K562 (cell line): ENCODE results near the gene CEP78. TPM values are rescaled to one million over a fixed set of nuclear protein-coding genes. Genes with fewer than 3 reads are reported as not detected.

Experiments
- BCL6 ChIP-seq: fragments of 250-450 bp; sonication (Bioruptor Pico); IDR thresholded peaks from 2 replicates; pipeline ENCODE4 v1.4.0; 2020
- CXXC5 ChIP-seq: fragments of 250-450 bp; sonication (Bioruptor Pico); IDR thresholded peaks from 2 replicates; pipeline ENCODE4 v1.8.0; 2022; ENCODE audit warnings: inconsistent platforms, mild to moderate bottlenecking, moderate library complexity
- JUND ChIP-seq, 2 experiments: IDR thresholded peaks; 2 replicates in 1 of 2; 3 replicates in 1 of 2; pipeline ENCODE4 v1.6.1; 2011; ENCODE audit warnings: borderline replicate concordance in 2 of 2, low read depth in 2 of 2, low read length in 2 of 2, improper control_type of control experiment in 1 of 2, missing biosample characterization in 1 of 2, missing genetic modification characterization in 1 of 2, missing genetic modification reagents in 1 of 2
- KDM5B ChIP-seq: fragments of 200-600 bp; sonication (generic); IDR thresholded peaks from 2 replicates; pipeline ENCODE4 v1.6.1; 2012; ENCODE audit warnings: low read depth, mild to moderate bottlenecking, moderate library complexity, low read length, control low read depth, inconsistent platforms; ENCODE audit not compliant: insufficient replicate concordance
- KLF13 ChIP-seq: fragments of 450-650 bp; IDR thresholded peaks from 2 replicates; pipeline ENCODE4 v1.6.1; 2016; ENCODE audit warnings: missing genetic modification characterization, low read depth, mild to moderate bottlenecking, missing compliant biosample characterization, moderate library complexity, borderline replicate concordance
- L3MBTL2 ChIP-seq: fragments of 450-650 bp; IDR thresholded peaks from 2 replicates; pipeline ENCODE4 v1.6.1; 2016; ENCODE audit warnings: mild to moderate bottlenecking, moderate library complexity
- MAFK ChIP-seq: IDR thresholded peaks from 2 replicates; pipeline ENCODE4 v1.6.1; 2011; ENCODE audit warnings: low read length, improper control_type of control experiment
- MAZ ChIP-seq, 2 experiments: fragments of 450-650 bp in 1 of 2; sonication (generic) in 1 of 2; formaldehyde crosslinking; IDR thresholded peaks in 1 of 2; conservative IDR thresholded peaks in 1 of 2; 2 replicates each; pipeline versions ENCODE4 v1.4.0 to v1.5.0; 2020; ENCODE audit warnings: mild to moderate bottlenecking in 1 of 2, missing genetic modification reagents in 1 of 2
- NFYB ChIP-seq: IDR thresholded peaks from 2 replicates; pipeline ENCODE4 v1.6.1; 2011; ENCODE audit warnings: mild to moderate bottlenecking, moderate library complexity; ENCODE audit not compliant: insufficient read length; ENCODE audit errors: extremely low read depth
- POLR2B ChIP-seq: fragments of 450-650 bp; IDR thresholded peaks from 2 replicates; pipeline ENCODE4 v1.6.1; 2018; ENCODE audit warnings: low read depth; ENCODE audit not compliant: partially characterized antibody
- TAF1 ChIP-seq: IDR thresholded peaks from 2 replicates; pipeline ENCODE4 v1.6.1; 2011; ENCODE audit warnings: mild to moderate bottlenecking, low read length, moderate library complexity; ENCODE audit not compliant: insufficient read depth, control insufficient read depth, severe bottlenecking; ENCODE audit errors: extremely low read depth
- polyA plus RNA-seq, 8 experiments: library from polyadenylated mRNA; depleted of rRNA in 4 of 8; stranded (reverse) in 5 of 8; unstranded in 3 of 8; fragments of >200 nt; fragmentation: Nextera tagmentation in 2 of 8; fragmentation: Illumina TruSeq in 1 of 8; extraction: Ambion mirVana in 2 of 8; extraction: Trizol in 1 of 8; gene quantifications; 2 replicates each; pipeline versions ENCODE4 v1.2.1 to v1.2.3, GENCODE V29; 2011 to 2014; ENCODE audit warnings: inconsistent platforms in 1 of 8, missing spikeins in 1 of 8
- total RNA-seq, 7 experiments: library from RNA; depleted of rRNA in 6 of 7; stranded (reverse); fragments of >200 nt in 6 of 7; fragmentation: Illumina TruSeq in 2 of 7; extraction: Trizol in 2 of 7; gene quantifications; 2 replicates each; pipeline versions ENCODE4 v1.2.1 to v1.2.3, GENCODE V29; 2011 to 2021; ENCODE audit warnings: low replicate concordance in 1 of 7
- TF ChIP-seq, protein P1 (sequence below): fragments of 450-650 bp; formaldehyde crosslinking; IDR thresholded peaks from 2 replicates; pipeline ENCODE4 v1.4.0; 2020; ENCODE audit warnings: mild to moderate bottlenecking, moderate library complexity
- TF ChIP-seq, protein P2 (sequence below): fragments of 450-650 bp; IDR thresholded peaks from 2 replicates; pipeline ENCODE4 v1.6.1; 2018; ENCODE audit not compliant: partially characterized antibody
- TF ChIP-seq, protein P3 (sequence below): sonication (generic); formaldehyde crosslinking; IDR thresholded peaks from 2 replicates; pipeline ENCODE4 v1.9.0; 2022; ENCODE audit warnings: mild to moderate bottlenecking, missing genetic modification reagents
- TF ChIP-seq, protein P4 (sequence below): fragments of 450-650 bp; IDR thresholded peaks from 2 replicates; pipeline ENCODE4 v1.6.1; 2016; ENCODE audit warnings: mild to moderate bottlenecking

CEP78 gene
- total and polyA plus RNA-seq, 9 of the 15 experiments (the other 6 are each of a cell fraction or from before 2014, with no cell fraction given), result 3.5 to 26.0 (median 21.5) TPM

DNA sequence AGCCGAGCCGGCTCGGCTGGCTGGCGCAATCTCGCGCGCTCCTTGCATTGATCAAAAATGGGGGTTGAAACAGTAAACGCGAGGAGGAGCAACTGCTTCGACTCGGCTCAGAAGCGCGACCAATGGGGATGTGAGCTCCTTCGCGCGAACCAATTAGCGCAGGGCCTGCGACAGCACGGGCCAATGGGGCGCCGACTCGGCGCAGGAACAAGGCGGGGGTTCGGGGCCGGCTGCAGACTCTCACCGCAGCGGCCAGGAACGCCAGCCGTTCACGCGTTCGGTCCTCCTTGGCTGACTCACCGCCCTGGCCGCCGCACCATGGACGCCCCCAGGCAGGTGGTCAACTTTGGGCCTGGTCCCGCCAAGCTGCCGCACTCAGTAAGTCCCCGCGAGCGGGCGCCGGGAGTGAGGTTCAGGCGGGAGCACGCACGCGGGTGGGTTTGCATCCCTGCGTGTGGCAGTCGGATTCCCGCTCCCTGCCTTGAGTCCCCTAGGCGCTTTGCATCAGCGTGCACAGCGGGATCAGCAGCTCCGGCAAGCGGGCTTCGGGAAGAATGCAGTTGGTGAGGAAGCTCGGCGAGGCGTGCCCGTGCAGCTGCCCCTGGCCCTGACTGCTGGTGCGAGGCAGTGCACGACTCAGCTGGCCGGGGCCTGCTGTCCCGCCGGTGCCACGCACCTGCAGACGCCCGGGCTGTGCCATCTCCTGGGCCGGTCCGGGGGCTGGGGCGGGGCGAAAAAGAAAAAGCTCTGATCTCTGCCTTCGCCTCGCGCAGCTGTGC, 61.2 kb downstream of the CEP78 start, which contains the start of gene PSAT1 (continued):
- TF ChIP-seq JUND (IDR thresholded peaks at IDR 0.05; ENCODE audit: borderline replicate concordance, low read depth, low read length) (peak; percentile 48; the same call in 1 of the 2 replicates), JUND (tag; IDR thresholded peaks at IDR 0.05; ENCODE audit: borderline replicate concordance, low read depth, low read length) (peak; percentile 21; the same call in 1 of the 3 replicates), MAZ (CRISPR knock-in tag; conservative IDR thresholded peaks at IDR 0.05 in 1 of 2, IDR thresholded peaks at IDR 0.05 in 1 of 2) (peak in 1 of 2 experiments; percentile 62), POLR2B (peak; percentile 67), CXXC5 (CRISPR knock-in tag) (peak; percentile 64), KDM5B (peak; percentile 70), MAFK (no peak), BCL6 (CRISPR knock-in tag) (no peak), L3MBTL2 (peak; percentile 72), KLF13 (no peak), TAF1 (peak; percentile 29), NFYB (peak; percentile 82)
- TF ChIP-seq, protein P1, sequence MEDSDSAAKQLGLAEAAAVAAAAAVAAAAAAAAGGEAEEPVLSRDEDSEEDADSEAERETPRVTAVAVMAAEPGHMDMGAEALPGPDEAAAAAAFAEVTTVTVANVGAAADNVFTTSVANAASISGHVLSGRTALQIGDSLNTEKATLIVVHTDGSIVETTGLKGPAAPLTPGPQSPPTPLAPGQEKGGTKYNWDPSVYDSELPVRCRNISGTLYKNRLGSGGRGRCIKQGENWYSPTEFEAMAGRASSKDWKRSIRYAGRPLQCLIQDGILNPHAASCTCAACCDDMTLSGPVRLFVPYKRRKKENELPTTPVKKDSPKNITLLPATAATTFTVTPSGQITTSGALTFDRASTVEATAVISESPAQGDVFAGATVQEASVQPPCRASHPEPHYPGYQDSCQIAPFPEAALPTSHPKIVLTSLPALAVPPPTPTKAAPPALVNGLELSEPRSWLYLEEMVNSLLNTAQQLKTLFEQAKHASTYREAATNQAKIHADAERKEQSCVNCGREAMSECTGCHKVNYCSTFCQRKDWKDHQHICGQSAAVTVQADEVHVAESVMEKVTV (CRISPR knock-in tag), result 0 out of 2 replicates have a peak, but pooled peaks have one; percentile 17
- TF ChIP-seq, protein P2, sequence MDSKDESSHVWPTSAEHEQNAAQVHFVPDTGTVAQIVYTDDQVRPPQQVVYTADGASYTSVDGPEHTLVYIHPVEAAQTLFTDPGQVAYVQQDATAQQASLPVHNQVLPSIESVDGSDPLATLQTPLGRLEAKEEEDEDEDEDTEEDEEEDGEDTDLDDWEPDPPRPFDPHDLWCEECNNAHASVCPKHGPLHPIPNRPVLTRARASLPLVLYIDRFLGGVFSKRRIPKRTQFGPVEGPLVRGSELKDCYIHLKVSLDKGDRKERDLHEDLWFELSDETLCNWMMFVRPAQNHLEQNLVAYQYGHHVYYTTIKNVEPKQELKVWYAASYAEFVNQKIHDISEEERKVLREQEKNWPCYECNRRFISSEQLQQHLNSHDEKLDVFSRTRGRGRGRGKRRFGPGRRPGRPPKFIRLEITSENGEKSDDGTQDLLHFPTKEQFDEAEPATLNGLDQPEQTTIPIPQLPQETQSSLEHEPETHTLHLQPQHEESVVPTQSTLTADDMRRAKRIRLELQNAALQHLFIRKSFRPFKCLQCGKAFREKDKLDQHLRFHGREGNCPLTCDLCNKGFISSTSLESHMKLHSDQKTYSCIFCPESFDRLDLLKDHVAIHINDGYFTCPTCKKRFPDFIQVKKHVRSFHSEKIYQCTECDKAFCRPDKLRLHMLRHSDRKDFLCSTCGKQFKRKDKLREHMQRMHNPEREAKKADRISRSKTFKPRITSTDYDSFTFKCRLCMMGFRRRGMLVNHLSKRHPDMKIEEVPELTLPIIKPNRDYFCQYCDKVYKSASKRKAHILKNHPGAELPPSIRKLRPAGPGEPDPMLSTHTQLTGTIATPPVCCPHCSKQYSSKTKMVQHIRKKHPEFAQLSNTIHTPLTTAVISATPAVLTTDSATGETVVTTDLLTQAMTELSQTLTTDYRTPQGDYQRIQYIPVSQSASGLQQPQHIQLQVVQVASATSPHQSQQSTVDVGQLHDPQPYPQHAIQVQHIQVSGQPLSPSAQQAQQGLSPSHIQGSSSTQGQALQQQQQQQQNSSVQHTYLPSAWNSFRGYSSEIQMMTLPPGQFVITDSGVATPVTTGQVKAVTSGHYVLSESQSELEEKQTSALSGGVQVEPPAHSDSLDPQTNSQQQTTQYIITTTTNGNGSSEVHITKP, result peak; percentile 4
- TF ChIP-seq, protein P3, sequence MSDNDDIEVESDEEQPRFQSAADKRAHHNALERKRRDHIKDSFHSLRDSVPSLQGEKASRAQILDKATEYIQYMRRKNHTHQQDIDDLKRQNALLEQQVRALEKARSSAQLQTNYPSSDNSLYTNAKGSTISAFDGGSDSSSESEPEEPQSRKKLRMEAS (CRISPR knock-in tag), result peak; percentile 80
- TF ChIP-seq, protein P4, sequence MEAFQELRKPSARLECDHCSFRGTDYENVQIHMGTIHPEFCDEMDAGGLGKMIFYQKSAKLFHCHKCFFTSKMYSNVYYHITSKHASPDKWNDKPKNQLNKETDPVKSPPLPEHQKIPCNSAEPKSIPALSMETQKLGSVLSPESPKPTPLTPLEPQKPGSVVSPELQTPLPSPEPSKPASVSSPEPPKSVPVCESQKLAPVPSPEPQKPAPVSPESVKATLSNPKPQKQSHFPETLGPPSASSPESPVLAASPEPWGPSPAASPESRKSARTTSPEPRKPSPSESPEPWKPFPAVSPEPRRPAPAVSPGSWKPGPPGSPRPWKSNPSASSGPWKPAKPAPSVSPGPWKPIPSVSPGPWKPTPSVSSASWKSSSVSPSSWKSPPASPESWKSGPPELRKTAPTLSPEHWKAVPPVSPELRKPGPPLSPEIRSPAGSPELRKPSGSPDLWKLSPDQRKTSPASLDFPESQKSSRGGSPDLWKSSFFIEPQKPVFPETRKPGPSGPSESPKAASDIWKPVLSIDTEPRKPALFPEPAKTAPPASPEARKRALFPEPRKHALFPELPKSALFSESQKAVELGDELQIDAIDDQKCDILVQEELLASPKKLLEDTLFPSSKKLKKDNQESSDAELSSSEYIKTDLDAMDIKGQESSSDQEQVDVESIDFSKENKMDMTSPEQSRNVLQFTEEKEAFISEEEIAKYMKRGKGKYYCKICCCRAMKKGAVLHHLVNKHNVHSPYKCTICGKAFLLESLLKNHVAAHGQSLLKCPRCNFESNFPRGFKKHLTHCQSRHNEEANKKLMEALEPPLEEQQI, result peak; percentile 71
